Measurements from ENCODE around the gene CTRL.
"Not testable (repeated sequence)": the region's sequence is repeated elsewhere in the genome, so short reads cannot be mapped to it uniquely, and the experiment has no call there.

The CTRL gene

GRCh38 chr16:67940446-67941089 is 8.9 kb upstream of the CTRL start:
- no peak for DNase-seq

GRCh38 chr16:67939507-67940445 is 8.1 kb upstream of the CTRL start:
- no peak for DNase-seq

- DNase-seq: not testable (repeated sequence)
Observed at GRCh38 chr16:67937713-67938112, 6.1 kb upstream of the CTRL start.

GRCh38 chr16:67936880-67937605 is 5.4 kb upstream of the CTRL start:
- peak; percentile 19 to 49 (median 33) for DNase-seq

GRCh38 chr16:67936124-67936879 is 4.6 kb upstream of the CTRL start, which contains the start of gene PSMB10:
TSS of gene PSMB10 (minus strand) at chr16:67936850. CDS start at chr16:67936749, 101 bp downstream.
- peak in 2 of 3 experiments; percentile 65 to 70 for DNase-seq

GRCh38 chr16:67935402-67936123 is 3.9 kb upstream of the CTRL start:
- peak; percentile 92 to 98 (median 96) for DNase-seq

GRCh38 chr16:67935101-67935401 is 3.4 kb upstream of the CTRL start:
- no peak for DNase-seq

- no peak for DNase-seq
Observed at GRCh38 chr16:67934306-67935100, 2.8 kb upstream of the CTRL start.

- DNase-seq: no peak
Observed at GRCh38 chr16:67933805-67934204, 2.1 kb upstream of the CTRL start.

- no peak for DNase-seq
Observed at GRCh38 chr16:67932462-67932840, 789 bp upstream of the CTRL start.

- no peak for DNase-seq
Observed at GRCh38 chr16:67930678-67931211, 917 bp downstream of the CTRL start.

- no peak for DNase-seq
Observed at GRCh38 chr16:67930191-67930590, 1.5 kb downstream of the CTRL start.

GRCh38 chr16:67928561-67929364 is 2.9 kb downstream of the CTRL start:
- DNase-seq: peak; percentile 57 to 77 (median 65)

- no peak for DNase-seq
Observed at GRCh38 chr16:67928147-67928546, 3.5 kb downstream of the CTRL start.

GRCh38 chr16:67927131-67927941 is 4.3 kb downstream of the CTRL start:
- DNase-seq: no peak

- peak; percentile 77 to 93 (median 81) for DNase-seq
Observed at GRCh38 chr16:67926181-67926750, 5.4 kb downstream of the CTRL start.

GRCh38 chr16:67924140-67924906 is 7.3 kb downstream of the CTRL start:
- DNase-seq: no peak
